OCI-LY7 (cell line): ENCODE data around the gene CFAP61. TPM values are rescaled to one million over a fixed set of nuclear protein-coding genes. Genes with fewer than 3 reads are reported as not detected.
A peak's percentile ranks its signal among the peaks of the same experiment; 100 is the strongest.

Experiments used
- BruUV-seq: library from RNA; stranded (reverse); fragments of 400-500 nt; replicated peaks from 2 replicates; lab custom pipeline; 2021; lab: Mats Ljungman, UMichigan
- CTCF ChIA-PET: fragments of 300-600 bp; sonication (Branson Sonifier 250); formaldehyde crosslinking; loops from one replicate; lab custom pipeline; 2022; ENCODE audit warnings: antibody characterized with exemption; ENCODE audit not compliant: unreplicated experiment; lab: Charles Lee
- POLR2A ChIA-PET: fragments of 300-600 bp; sonication (Branson Sonifier 250); formaldehyde crosslinking; loops from one replicate; lab custom pipeline; 2022; ENCODE audit warnings: antibody characterized with exemption; lab: Charles Lee
- DNase-seq: peaks from one replicate; pipeline ENCODE4 v3.0.0-alpha.2; 2015; ENCODE audit warnings: low spot score
- H2AFZ ChIP-seq: fragments of 200-600 bp; sonication (generic), shearing (Covaris generic); 2 replicates; pipeline ENCODE4 v1.6.1; 2014; ENCODE audit warnings: mild to moderate bottlenecking, antibody characterized with exemption, low read length, moderate library complexity
- H3K27ac ChIP-seq: fragments of 200-600 bp; sonication (generic); 2 replicates; pipeline ENCODE4 v1.5.1; 2014; ENCODE audit warnings: mixed run types, low read depth, mild to moderate bottlenecking, moderate library complexity, low read length, inconsistent platforms; ENCODE audit not compliant: poor library complexity, severe bottlenecking
- H3K36me3 ChIP-seq: fragments of 200-600 bp; sonication (generic); 2 replicates; pipeline ENCODE4 v1.6.1; 2014; ENCODE audit warnings: mild to moderate bottlenecking, antibody characterized with exemption, low read length, moderate library complexity, mixed read lengths; ENCODE audit not compliant: insufficient read depth
- H3K4me1 ChIP-seq: fragments of 200-600 bp; sonication (generic); 2 replicates; pipeline ENCODE4 v1.5.1; 2014; ENCODE audit warnings: mild to moderate bottlenecking, low read length; ENCODE audit not compliant: insufficient read depth, poor library complexity, severe bottlenecking
- H3K4me2 ChIP-seq: fragments of 200-600 bp; sonication (generic); 2 replicates; pipeline ENCODE4 v1.6.1; 2014; ENCODE audit warnings: mild to moderate bottlenecking, low read length
- H3K4me3 ChIP-seq: fragments of 200-600 bp; sonication (generic); 2 replicates; pipeline ENCODE4 v1.5.1; 2014; ENCODE audit warnings: mild to moderate bottlenecking, low read depth, low read length; ENCODE audit not compliant: poor library complexity, severe bottlenecking
- H3K79me2 ChIP-seq: fragments of 200-600 bp; sonication (generic); 2 replicates; pipeline ENCODE4 v1.6.1; 2016; ENCODE audit warnings: low read depth, mild to moderate bottlenecking, low read length, moderate library complexity, mixed read lengths; ENCODE audit not compliant: insufficient read depth
- H3K9me2 ChIP-seq: fragments of 200-600 bp; sonication (generic); 2 replicates; pipeline ENCODE4 v1.6.1; 2016; ENCODE audit warnings: mild to moderate bottlenecking, low read length, mixed read lengths; ENCODE audit not compliant: insufficient read depth
- H3K9me3 ChIP-seq: fragments of 200-600 bp; sonication (generic); 2 replicates; pipeline ENCODE4 v1.6.1; 2014; ENCODE audit warnings: mild to moderate bottlenecking, mixed run types, low read length, mixed read lengths
- H4K20me1 ChIP-seq: fragments of 200-600 bp; sonication (generic); 2 replicates; pipeline ENCODE4 v1.6.1; 2014; ENCODE audit warnings: mild to moderate bottlenecking, antibody characterized with exemption, low read length, moderate library complexity, mixed read lengths; ENCODE audit not compliant: insufficient read depth
- CTCF ChIP-seq: fragments of 200-600 bp; sonication (generic); conservative IDR thresholded peaks from 2 replicates; pipeline ENCODE4 v1.5.1; 2014; ENCODE audit warnings: mild to moderate bottlenecking, antibody characterized with exemption, low read length, moderate library complexity, mixed read lengths
- EZH2phosphoT487 ChIP-seq: fragments of 200-600 bp; sonication (generic); IDR thresholded peaks from 2 replicates; pipeline ENCODE4 v1.6.1; 2018; ENCODE audit warnings: low read depth, borderline replicate concordance, mild to moderate bottlenecking, mixed run types, antibody characterized with exemption, low read length, moderate library complexity, mixed read lengths
- intact Hi-C: fragments of 100-400 bp; cut with micrococcal nuclease; formaldehyde crosslinking; loops from one replicate; pipeline ENCODE4 v1.10.0; 2022; ENCODE audit not compliant: unreplicated experiment
- total RNA-seq, 2 experiments: library from RNA; depleted of rRNA in 1 of 2; stranded (reverse); fragments of >200 nt in 1 of 2; shearing (Covaris generic) in 1 of 2; gene quantifications; 2 replicates each; pipeline ENCODE4 v1.2.3, GENCODE V29; 2014 to 2022

CFAP61 gene
- total RNA-seq, 2 experiments from 2014 or later = 0.06 TPM; not detected in 1

- Histone ChIP-seq H3K27ac (peak overlapping the region; percentile 51), H3K9me2 (no peaks in the 10 kb centered on the region), H3K36me3 (peaks cover 39% of the 10 kb centered on the region), H3K79me2 (peaks cover 53% of the 10 kb centered on the region), H4K20me1 (peaks cover 11% of the 10 kb centered on the region; the same call in 1 of the 2 replicates), H2AFZ (peak overlapping the region; percentile 68), H3K4me2 (peak overlapping the region; percentile 91), H3K4me3 (peak overlapping the region; percentile 96), H3K9me3 (no peaks in the 10 kb centered on the region), H3K4me1 (peaks cover 33% of the 10 kb centered on the region)
- peak; percentile 40 for DNase-seq
- no TSS peak for BruUV-seq
- TF ChIP-seq CTCF = no peak
- no peak for TF ChIP-seq EZH2phosphoT487
- ChIA-PET CTCF (no interaction called here), POLR2A (interaction anchor here (0.9 to 3.9 kb wide), 3 partner anchors 10 to 34 kb away, joined by 3 to 23 read pairs (median 3); partner anchors contain the start of genes CFAP61 and CRNKL1)
- intact Hi-C loops = loop anchor here (1.0 kb wide), 1 partner anchor 34 kb away; the partner anchor contains the start of genes CFAP61 and CRNKL1
Measured at GRCh38 chr20:20017844-20018185, 34.5 kb upstream of the CFAP61 start.

DNA sequence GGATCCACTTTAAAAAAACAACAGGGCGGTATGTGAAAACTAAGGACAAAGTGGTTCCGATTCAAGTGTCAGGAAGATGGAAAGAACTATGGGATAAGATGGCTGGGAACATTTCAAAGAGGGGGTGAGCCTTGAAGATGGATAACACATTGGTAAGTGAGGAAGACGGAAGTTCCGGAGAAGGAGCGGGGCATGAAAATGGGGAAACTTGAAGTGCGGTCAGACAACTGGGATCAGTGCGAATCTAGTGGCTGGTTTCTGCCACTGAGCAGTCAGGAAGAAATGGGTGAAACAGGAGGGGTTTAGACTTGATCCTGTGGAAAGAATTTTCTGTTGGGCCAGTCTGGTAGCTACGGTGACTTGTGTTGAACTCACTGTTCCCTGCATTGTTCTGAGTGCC is 34.0 kb upstream of the CFAP61 start:
- Histone ChIP-seq H3K4me3 (peak overlapping the region; percentile 96), H2AFZ (no peak overlapping the region), H3K9me2 (no peaks in the 10 kb centered on the region), H3K4me2 (peak overlapping the region; percentile 91), H3K27ac (no peak overlapping the region), H4K20me1 (peaks cover 13% of the 10 kb centered on the region; the same call in 1 of the 2 replicates), H3K36me3 (peaks cover 45% of the 10 kb centered on the region), H3K79me2 (peaks cover 58% of the 10 kb centered on the region), H3K4me1 (peaks cover 33% of the 10 kb centered on the region), H3K9me3 (no peaks in the 10 kb centered on the region)
- POLR2A ChIA-PET = interaction anchor here (0.9 to 3.9 kb wide), 3 partner anchors 9 to 34 kb away, joined by 3 to 23 read pairs (median 3); partner anchors contain the start of genes CFAP61 and CRNKL1
- CTCF ChIA-PET = no interaction called here
- TSS peak; percentile 82 for BruUV-seq
- no peak for TF ChIP-seq EZH2phosphoT487
- TF ChIP-seq CTCF = no peak
- no peak for DNase-seq
- intact Hi-C loops = no loop called here

- no peak for TF ChIP-seq EZH2phosphoT487
- TF ChIP-seq CTCF = no peak
- Histone ChIP-seq H4K20me1 (peaks cover 21% of the 10 kb centered on the region; the same call in 1 of the 2 replicates), H3K9me2 (no peaks in the 10 kb centered on the region), H3K9me3 (no peaks in the 10 kb centered on the region), H3K4me3 (peak overlapping the region; percentile 96), H3K36me3 (peaks cover 52% of the 10 kb centered on the region), H3K4me2 (peak overlapping the region; percentile 91; the same call in 1 of the 2 replicates), H3K27ac (no peak overlapping the region), H3K4me1 (peaks cover 33% of the 10 kb centered on the region), H3K79me2 (peaks cover 65% of the 10 kb centered on the region), H2AFZ (no peak overlapping the region)
- BruUV-seq = no TSS peak
- ChIA-PET CTCF (no interaction called here), POLR2A (interaction anchor here (1.6 kb wide), 1 partner anchor 17 kb away, joined by 4 read pairs; no protein-coding TSS in a partner anchor)
- no peak for DNase-seq
- intact Hi-C loops = no loop called here
Measured at GRCh38 chr20:20019123-20019522, 33.2 kb upstream of the CFAP61 start.
